Liver (tissue), 9 donors: Measurements from ENCODE around the gene FAIM2. TPM values are rescaled to one million over a fixed set of nuclear protein-coding genes. Genes with fewer than 3 reads are reported as not detected.

ENCODE experiments used
- DNase-seq: peaks from one replicate; pipeline ENCODE4 v3.0.0-alpha.2; 2017; ENCODE audit warnings: low spot score
- H3K27ac ChIP-seq, 2 donors: one replicate each; pipeline ENCODE4 v1.7.0; 2013; ENCODE audit warnings: inconsistent platforms in 2 of 2, low read length in 2 of 2, control low read depth in 1 of 2, low read depth in 1 of 2, mild to moderate bottlenecking in 1 of 2
- H3K27me3 ChIP-seq, 4 donors: one replicate each; pipeline versions ENCODE4 v1.6.1 to v1.7.0; 2013; ENCODE audit warnings: low read length in 3 of 4, inconsistent platforms in 1 of 4, mild to moderate bottlenecking in 1 of 4, moderate library complexity in 1 of 4; ENCODE audit not compliant: control insufficient read depth in 4 of 4, insufficient read depth in 4 of 4
- H3K36me3 ChIP-seq, 4 donors: one replicate each; pipeline versions ENCODE4 v1.6.1 to v1.7.0; 2013; ENCODE audit warnings: low read length in 3 of 4, mild to moderate bottlenecking in 3 of 4, low read depth in 1 of 4, moderate library complexity in 1 of 4; ENCODE audit not compliant: control insufficient read depth in 4 of 4, insufficient read depth in 3 of 4
- H3K4me1 ChIP-seq, 4 donors: one replicate each; pipeline versions ENCODE4 v1.6.1 to v1.7.0; 2013; ENCODE audit warnings: low read length in 3 of 4, mild to moderate bottlenecking in 3 of 4, moderate library complexity in 1 of 4; ENCODE audit not compliant: control insufficient read depth in 4 of 4, insufficient read depth in 4 of 4
- H3K4me3 ChIP-seq, 3 donors: one replicate each; pipeline versions ENCODE4 v1.6.1 to v1.7.0; 2013; ENCODE audit warnings: low read length in 3 of 3, control low read depth in 1 of 3, low read depth in 1 of 3, mild to moderate bottlenecking in 1 of 3
- H3K9ac ChIP-seq, 2 donors: one replicate each; pipeline ENCODE4 v1.7.0; 2013; ENCODE audit warnings: low read length in 2 of 2, mild to moderate bottlenecking in 2 of 2, moderate library complexity in 2 of 2, control low read depth in 1 of 2, low read depth in 1 of 2
- H3K9me3 ChIP-seq, 4 donors: one replicate each; pipeline versions ENCODE4 v1.6.1 to v1.7.0; 2013; ENCODE audit warnings: low read length in 3 of 4; ENCODE audit not compliant: control insufficient read depth in 4 of 4
- FOXA1 ChIP-seq: IDR thresholded peaks from 2 replicates; pipeline ENCODE4 v1.6.1; 2016; ENCODE audit warnings: antibody characterized with exemption
- FOXA2 ChIP-seq: IDR thresholded peaks from 2 replicates; pipeline ENCODE4 v1.6.1; 2016; ENCODE audit warnings: antibody characterized with exemption
- HNF4A ChIP-seq, 2 donors: conservative IDR thresholded peaks; 2 replicates each; pipeline ENCODE4 v1.6.1; 2016; ENCODE audit warnings: antibody characterized with exemption in 2 of 2, mild to moderate bottlenecking in 2 of 2
- JUND ChIP-seq, 2 donors: IDR thresholded peaks; 2 replicates each; pipeline ENCODE4 v1.6.1; 2016; ENCODE audit warnings: antibody characterized with exemption in 2 of 2
- NR2F2 ChIP-seq: IDR thresholded peaks from 2 replicates; pipeline ENCODE4 v1.6.1; 2016; ENCODE audit warnings: antibody characterized with exemption
- RAD21 ChIP-seq, 2 donors: IDR thresholded peaks; 2 replicates each; pipeline ENCODE4 v1.6.1; 2016; ENCODE audit warnings: antibody characterized with exemption in 2 of 2, mild to moderate bottlenecking in 2 of 2
- RXRA ChIP-seq, 2 donors: IDR thresholded peaks; 2 replicates each; pipeline ENCODE4 v1.6.1; 2017 to 2018; ENCODE audit warnings: antibody characterized with exemption in 2 of 2, mild to moderate bottlenecking in 1 of 2
- SP1 ChIP-seq: IDR thresholded peaks from 2 replicates; pipeline ENCODE4 v1.6.1; 2018; ENCODE audit warnings: antibody characterized with exemption, mild to moderate bottlenecking
- TAF1 ChIP-seq: conservative IDR thresholded peaks from 2 replicates; pipeline ENCODE4 v1.6.1; 2016; ENCODE audit warnings: antibody characterized with exemption, mild to moderate bottlenecking
- WGBS: extraction: QIAGEN DNeasy Blood & Tissue Kit; methylation state at CpG from one replicate; pipeline ENCODE4 v1.1.7; 2013; 5-methylcytosine and 5-hydroxymethylcytosine counted together
- polyA plus RNA-seq, 2 donors: library from polyadenylated mRNA; stranded (reverse) in 1 of 2; unstranded in 1 of 2; fragments of 200-250 nt in 1 of 2; fragments of >200 nt in 1 of 2; fragmentation: Nextera tagmentation in 1 of 2; extraction: Ambion mirVana in 1 of 2; gene quantifications; one replicate each; pipeline versions ENCODE4 v1.2.1 to v1.2.3, GENCODE V29; 2013 to 2015
- total RNA-seq, 2 donors: library from RNA; depleted of rRNA; stranded (reverse); fragments of >200 nt; gene quantifications; one replicate each; pipeline ENCODE4 v1.2.3, GENCODE V29; 2014
- TF ChIP-seq, protein P1 (sequence below): IDR thresholded peaks from 2 replicates; pipeline ENCODE4 v1.6.1; 2016; ENCODE audit warnings: antibody characterized with exemption, mild to moderate bottlenecking
- TF ChIP-seq, protein P2 (sequence below): IDR thresholded peaks from 2 replicates; pipeline ENCODE4 v1.6.1; 2016; ENCODE audit warnings: antibody characterized with exemption
- TF ChIP-seq, protein P3 (sequence below): fragments of 150-350 bp; IDR thresholded peaks from 2 replicates; pipeline ENCODE4 v1.5.1; 2017; ENCODE audit warnings: improper control_type of control experiment, low read depth, low read length; ENCODE audit not compliant: missing input control
- TF ChIP-seq, protein P4 (sequence below): IDR thresholded peaks from 2 replicates; pipeline ENCODE4 v1.6.1; 2016; ENCODE audit warnings: antibody characterized with exemption
- donor health status: healthy.
- donor health status: healthy.
- donor health status: healthy.
- donor health status: healthy.
- donor health status: healthy.

FAIM2 gene
- total and polyA plus RNA-seq, 4 donors: 0.06 to 0.23 TPM; not detected in 2

DNA sequence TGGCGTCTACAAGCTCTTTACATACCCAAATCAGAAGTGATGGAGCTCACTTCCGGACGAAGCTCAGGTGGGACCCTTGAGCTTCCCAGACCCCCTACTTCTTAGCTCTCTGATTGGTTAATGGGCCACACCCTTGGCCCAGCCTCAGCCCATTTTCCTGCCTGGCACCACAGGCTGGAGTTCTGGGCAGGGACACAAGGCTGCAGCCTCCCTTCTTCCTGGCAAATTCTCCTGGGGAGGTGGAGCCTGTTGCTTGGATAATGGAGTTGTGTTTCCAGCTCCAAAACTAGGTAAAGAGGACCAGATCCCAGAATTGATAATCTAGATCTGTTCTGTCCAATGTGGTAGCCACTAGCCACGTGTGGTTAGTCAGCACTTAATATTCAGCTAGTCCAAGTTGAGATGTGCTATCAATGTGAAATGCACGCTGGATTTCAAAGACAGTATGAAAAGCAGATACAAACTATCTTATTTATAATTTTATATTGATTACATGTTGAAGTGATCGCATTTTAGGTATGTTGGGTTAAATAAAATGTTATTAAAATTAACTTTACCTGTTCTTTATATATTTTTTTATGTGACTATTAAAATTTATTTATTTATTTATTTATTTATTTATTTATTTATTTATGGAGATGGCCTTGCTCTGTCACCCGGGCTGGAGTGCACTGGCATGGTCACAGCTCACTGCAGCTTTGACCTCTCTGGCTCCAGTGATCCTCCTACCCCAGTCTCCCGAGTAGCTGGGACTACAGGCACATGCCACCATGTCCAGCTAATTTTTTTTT is 12.6 kb upstream of the FAIM2 start:
- 79% methylated on average over 8 of the region's 8 CpGs for WGBS
- H3K27me3 ChIP-seq: no peaks in the 10 kb centered on the region
- no peak overlapping the region for H3K9ac ChIP-seq
- H3K4me3 ChIP-seq: no peak overlapping the region
- no peaks in the 10 kb centered on the region for H3K36me3 ChIP-seq
- H3K9me3 ChIP-seq: no peaks in the 10 kb centered on the region
- H3K4me1 ChIP-seq: no peaks in the 10 kb centered on the region
- H3K27ac ChIP-seq: no peak overlapping the region
- DNase-seq: no peak
- TF ChIP-seq RXRA (IDR thresholded peaks at IDR 0.05) (no peak), JUND (IDR thresholded peaks at IDR 0.05) (no peak), RAD21 (IDR thresholded peaks at IDR 0.05) (no peak), TAF1 (no peak), FOXA2 (no peak), NR2F2 (no peak), FOXA1 (no peak), HNF4A (conservative IDR thresholded peaks at IDR 0.05) (no peak), SP1 (no peak)
- TF ChIP-seq, protein P1, sequence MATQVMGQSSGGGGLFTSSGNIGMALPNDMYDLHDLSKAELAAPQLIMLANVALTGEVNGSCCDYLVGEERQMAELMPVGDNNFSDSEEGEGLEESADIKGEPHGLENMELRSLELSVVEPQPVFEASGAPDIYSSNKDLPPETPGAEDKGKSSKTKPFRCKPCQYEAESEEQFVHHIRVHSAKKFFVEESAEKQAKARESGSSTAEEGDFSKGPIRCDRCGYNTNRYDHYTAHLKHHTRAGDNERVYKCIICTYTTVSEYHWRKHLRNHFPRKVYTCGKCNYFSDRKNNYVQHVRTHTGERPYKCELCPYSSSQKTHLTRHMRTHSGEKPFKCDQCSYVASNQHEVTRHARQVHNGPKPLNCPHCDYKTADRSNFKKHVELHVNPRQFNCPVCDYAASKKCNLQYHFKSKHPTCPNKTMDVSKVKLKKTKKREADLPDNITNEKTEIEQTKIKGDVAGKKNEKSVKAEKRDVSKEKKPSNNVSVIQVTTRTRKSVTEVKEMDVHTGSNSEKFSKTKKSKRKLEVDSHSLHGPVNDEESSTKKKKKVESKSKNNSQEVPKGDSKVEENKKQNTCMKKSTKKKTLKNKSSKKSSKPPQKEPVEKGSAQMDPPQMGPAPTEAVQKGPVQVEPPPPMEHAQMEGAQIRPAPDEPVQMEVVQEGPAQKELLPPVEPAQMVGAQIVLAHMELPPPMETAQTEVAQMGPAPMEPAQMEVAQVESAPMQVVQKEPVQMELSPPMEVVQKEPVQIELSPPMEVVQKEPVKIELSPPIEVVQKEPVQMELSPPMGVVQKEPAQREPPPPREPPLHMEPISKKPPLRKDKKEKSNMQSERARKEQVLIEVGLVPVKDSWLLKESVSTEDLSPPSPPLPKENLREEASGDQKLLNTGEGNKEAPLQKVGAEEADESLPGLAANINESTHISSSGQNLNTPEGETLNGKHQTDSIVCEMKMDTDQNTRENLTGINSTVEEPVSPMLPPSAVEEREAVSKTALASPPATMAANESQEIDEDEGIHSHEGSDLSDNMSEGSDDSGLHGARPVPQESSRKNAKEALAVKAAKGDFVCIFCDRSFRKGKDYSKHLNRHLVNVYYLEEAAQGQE: no peak
- TF ChIP-seq, protein P2, sequence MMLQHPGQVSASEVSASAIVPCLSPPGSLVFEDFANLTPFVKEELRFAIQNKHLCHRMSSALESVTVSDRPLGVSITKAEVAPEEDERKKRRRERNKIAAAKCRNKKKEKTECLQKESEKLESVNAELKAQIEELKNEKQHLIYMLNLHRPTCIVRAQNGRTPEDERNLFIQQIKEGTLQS: no peak
- TF ChIP-seq, protein P3, sequence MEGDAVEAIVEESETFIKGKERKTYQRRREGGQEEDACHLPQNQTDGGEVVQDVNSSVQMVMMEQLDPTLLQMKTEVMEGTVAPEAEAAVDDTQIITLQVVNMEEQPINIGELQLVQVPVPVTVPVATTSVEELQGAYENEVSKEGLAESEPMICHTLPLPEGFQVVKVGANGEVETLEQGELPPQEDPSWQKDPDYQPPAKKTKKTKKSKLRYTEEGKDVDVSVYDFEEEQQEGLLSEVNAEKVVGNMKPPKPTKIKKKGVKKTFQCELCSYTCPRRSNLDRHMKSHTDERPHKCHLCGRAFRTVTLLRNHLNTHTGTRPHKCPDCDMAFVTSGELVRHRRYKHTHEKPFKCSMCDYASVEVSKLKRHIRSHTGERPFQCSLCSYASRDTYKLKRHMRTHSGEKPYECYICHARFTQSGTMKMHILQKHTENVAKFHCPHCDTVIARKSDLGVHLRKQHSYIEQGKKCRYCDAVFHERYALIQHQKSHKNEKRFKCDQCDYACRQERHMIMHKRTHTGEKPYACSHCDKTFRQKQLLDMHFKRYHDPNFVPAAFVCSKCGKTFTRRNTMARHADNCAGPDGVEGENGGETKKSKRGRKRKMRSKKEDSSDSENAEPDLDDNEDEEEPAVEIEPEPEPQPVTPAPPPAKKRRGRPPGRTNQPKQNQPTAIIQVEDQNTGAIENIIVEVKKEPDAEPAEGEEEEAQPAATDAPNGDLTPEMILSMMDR: no peak
- TF ChIP-seq, protein P4, sequence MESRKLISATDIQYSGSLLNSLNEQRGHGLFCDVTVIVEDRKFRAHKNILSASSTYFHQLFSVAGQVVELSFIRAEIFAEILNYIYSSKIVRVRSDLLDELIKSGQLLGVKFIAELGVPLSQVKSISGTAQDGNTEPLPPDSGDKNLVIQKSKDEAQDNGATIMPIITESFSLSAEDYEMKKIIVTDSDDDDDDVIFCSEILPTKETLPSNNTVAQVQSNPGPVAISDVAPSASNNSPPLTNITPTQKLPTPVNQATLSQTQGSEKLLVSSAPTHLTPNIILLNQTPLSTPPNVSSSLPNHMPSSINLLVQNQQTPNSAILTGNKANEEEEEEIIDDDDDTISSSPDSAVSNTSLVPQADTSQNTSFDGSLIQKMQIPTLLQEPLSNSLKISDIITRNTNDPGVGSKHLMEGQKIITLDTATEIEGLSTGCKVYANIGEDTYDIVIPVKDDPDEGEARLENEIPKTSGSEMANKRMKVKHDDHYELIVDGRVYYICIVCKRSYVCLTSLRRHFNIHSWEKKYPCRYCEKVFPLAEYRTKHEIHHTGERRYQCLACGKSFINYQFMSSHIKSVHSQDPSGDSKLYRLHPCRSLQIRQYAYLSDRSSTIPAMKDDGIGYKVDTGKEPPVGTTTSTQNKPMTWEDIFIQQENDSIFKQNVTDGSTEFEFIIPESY: no peak
